IMR-90 (cell line): ENCODE measurements around the gene TMEM184C.

Experiments used
- BHLHE40 ChIP-seq: fragments of 150-350 bp; IDR thresholded peaks from 2 replicates; pipeline ENCODE4 v1.6.1; 2016; ENCODE audit warnings: mild to moderate bottlenecking, low read depth, low read length
- CHD1 ChIP-seq: IDR thresholded peaks from 2 replicates; pipeline ENCODE4 v1.6.1; 2012; ENCODE audit warnings: low read depth, low read length, improper control_type of control experiment
- CTCF ChIP-seq: conservative IDR thresholded peaks from 2 replicates; pipeline ENCODE4 v1.5.1; 2012; ENCODE audit warnings: mild to moderate bottlenecking, low read depth, low read length, improper control_type of control experiment
- ELK1 ChIP-seq: fragments of 150-350 bp; IDR thresholded peaks from 2 replicates; pipeline ENCODE4 v1.6.1; 2016; ENCODE audit warnings: low read depth, mild to moderate bottlenecking, low read length, moderate library complexity, borderline replicate concordance
- FOS ChIP-seq: fragments of 150-350 bp; IDR thresholded peaks from 2 replicates; pipeline ENCODE4 v1.6.1; 2016; ENCODE audit warnings: low read depth, low read length
- MAFK ChIP-seq: IDR thresholded peaks from 2 replicates; pipeline ENCODE4 v1.6.1; 2012; ENCODE audit warnings: low read depth, low read length, improper control_type of control experiment
- MAZ ChIP-seq: IDR thresholded peaks from 2 replicates; pipeline ENCODE4 v1.6.1; 2012; ENCODE audit warnings: low read depth, mild to moderate bottlenecking, low read length, improper control_type of control experiment, moderate library complexity, borderline replicate concordance
- MXI1 ChIP-seq: IDR thresholded peaks from 2 replicates; pipeline ENCODE4 v1.6.1; 2012; ENCODE audit warnings: low read depth, mild to moderate bottlenecking, low read length, moderate library complexity, borderline replicate concordance
- POLR2A ChIP-seq: IDR thresholded peaks from 2 replicates; pipeline ENCODE4 v1.6.1; 2012; ENCODE audit warnings: mild to moderate bottlenecking, low read depth, low read length
- RAD21 ChIP-seq: IDR thresholded peaks from 2 replicates; pipeline ENCODE4 v1.6.1; 2012; ENCODE audit warnings: low read length, improper control_type of control experiment
- RFX5 ChIP-seq: IDR thresholded peaks from 2 replicates; pipeline ENCODE4 v1.8.0; 2012; ENCODE audit warnings: low read depth, mild to moderate bottlenecking, low read length, moderate library complexity
- SMC3 ChIP-seq: fragments of 150-350 bp; IDR thresholded peaks from 2 replicates; pipeline ENCODE4 v1.6.1; 2016; ENCODE audit warnings: low read depth, mild to moderate bottlenecking, antibody characterized with exemption, low read length, moderate library complexity
- USF2 ChIP-seq: fragments of 150-350 bp; IDR thresholded peaks from 2 replicates; pipeline ENCODE4 v1.6.1; 2017; ENCODE audit warnings: mild to moderate bottlenecking, antibody characterized with exemption, low read length, low read depth

- no peak for TF ChIP-seq CTCF
- TF ChIP-seq MAFK: no peak
- TF ChIP-seq POLR2A: no peak
- TF ChIP-seq USF2: no peak
- TF ChIP-seq SMC3: no peak
- TF ChIP-seq RFX5: no peak
- no peak for TF ChIP-seq MAZ
- no peak for TF ChIP-seq FOS
- TF ChIP-seq BHLHE40: no peak
- TF ChIP-seq MXI1: no peak
- TF ChIP-seq CHD1: no peak
- TF ChIP-seq ELK1: no peak
- TF ChIP-seq RAD21: no peak
Observed at GRCh38 chr4:147638942-147639341, 21.7 kb downstream of the TMEM184C start.
